Measurements from ENCODE around the gene ATP6V1A.

Gene ATP6V1A

GRCh38 chr3:113745756-113746547 lies 883 bp upstream of the ATP6V1A start, which contains the start of gene NAA50:
NAA50 (minus strand) TSS chr3:113746249; CDS start chr3:113745949, 300 bp downstream.
- DNase-seq (ENCODE audit: low read depth in 1 of 2, low spot score in 1 of 2) = peak; percentile 89 to 90

GRCh38 chr3:113747283-113748046 lies 630 bp downstream of the ATP6V1A start:
- peak in 1 of 2 donors; percentile 46 for DNase-seq (ENCODE audit: low read depth in 1 of 2, low spot score in 1 of 2)

GRCh38 chr3:113751141-113751540 lies 4.3 kb downstream of the ATP6V1A start:
- DNase-seq (ENCODE audit: low read depth in 1 of 2, low spot score in 1 of 2) = no peak

- no peak for DNase-seq (ENCODE audit: low read depth in 1 of 2, low spot score in 1 of 2)
Observed at GRCh38 chr3:113753376-113753985, 6.6 kb downstream of the ATP6V1A start.

GRCh38 chr3:113754494-113755159 lies 7.8 kb downstream of the ATP6V1A start:
- DNase-seq (ENCODE audit: low read depth in 1 of 2, low spot score in 1 of 2) = no peak

GRCh38 chr3:113758389-113759024 lies 11.7 kb downstream of the ATP6V1A start:
- DNase-seq (ENCODE audit: low read depth in 1 of 2, low spot score in 1 of 2) = no peak

- DNase-seq (ENCODE audit: low read depth in 1 of 2, low spot score in 1 of 2) = no peak
Observed at GRCh38 chr3:113764698-113765097, 17.9 kb downstream of the ATP6V1A start.

GRCh38 chr3:113769551-113769950 lies 22.7 kb downstream of the ATP6V1A start:
- DNase-seq (ENCODE audit: low read depth in 1 of 2, low spot score in 1 of 2) = no peak

GRCh38 chr3:113771993-113772392 lies 25.2 kb downstream of the ATP6V1A start:
- DNase-seq (ENCODE audit: low read depth in 1 of 2, low spot score in 1 of 2) = no peak

GRCh38 chr3:113773381-113773780 lies 26.5 kb downstream of the ATP6V1A start:
- no peak for DNase-seq (ENCODE audit: low read depth in 1 of 2, low spot score in 1 of 2)

- DNase-seq (ENCODE audit: low read depth in 1 of 2, low spot score in 1 of 2) = no peak
Observed at GRCh38 chr3:113775516-113775915, 28.7 kb downstream of the ATP6V1A start.

GRCh38 chr3:113776564-113776963 lies 29.7 kb downstream of the ATP6V1A start:
- no peak for DNase-seq (ENCODE audit: low read depth in 1 of 2, low spot score in 1 of 2)

GRCh38 chr3:113783463-113783862 lies 36.6 kb downstream of the ATP6V1A start:
- no peak for DNase-seq (ENCODE audit: low read depth in 1 of 2, low spot score in 1 of 2)

GRCh38 chr3:113783980-113784379 lies 37.1 kb downstream of the ATP6V1A start:
- DNase-seq (ENCODE audit: low read depth in 1 of 2, low spot score in 1 of 2) = no peak

- DNase-seq (ENCODE audit: low read depth in 1 of 2, low spot score in 1 of 2) = no peak
Observed at GRCh38 chr3:113791381-113791780, 44.5 kb downstream of the ATP6V1A start.

GRCh38 chr3:113794526-113794925 lies 47.7 kb downstream of the ATP6V1A start:
- DNase-seq (ENCODE audit: low read depth in 1 of 2, low spot score in 1 of 2) = no peak

GRCh38 chr3:113795693-113796092 lies 48.9 kb downstream of the ATP6V1A start:
- DNase-seq (ENCODE audit: low read depth in 1 of 2, low spot score in 1 of 2) = no peak

GRCh38 chr3:113802795-113803455 lies 56.1 kb downstream of the ATP6V1A start:
- DNase-seq (ENCODE audit: low read depth in 1 of 2, low spot score in 1 of 2) = no peak

GRCh38 chr3:113804661-113805060 lies 57.8 kb downstream of the ATP6V1A start:
- DNase-seq (ENCODE audit: low read depth in 1 of 2, low spot score in 1 of 2) = no peak

- no peak for DNase-seq (ENCODE audit: low read depth in 1 of 2, low spot score in 1 of 2)
Observed at GRCh38 chr3:113805249-113805648, 58.4 kb downstream of the ATP6V1A start.

All from activated CD4-positive, alpha-beta T cell treated with anti-CD3 and anti-CD28 coated beads, Interleukin-2, amount 50 U/mL, for 24 hours (primary cell).